GM19467 (cell line): ENCODE results near the gene PPP1R14C.

ENCODE experiments used
- ATAC-seq: cut with Tn5 transposase; IDR thresholded peaks from one replicate; pipeline ENCODE4 v1.9.1; 2021; ENCODE audit warnings: mild to moderate bottlenecking, moderate library complexity; ENCODE audit not compliant: unreplicated experiment

Gene PPP1R14C

DNA sequence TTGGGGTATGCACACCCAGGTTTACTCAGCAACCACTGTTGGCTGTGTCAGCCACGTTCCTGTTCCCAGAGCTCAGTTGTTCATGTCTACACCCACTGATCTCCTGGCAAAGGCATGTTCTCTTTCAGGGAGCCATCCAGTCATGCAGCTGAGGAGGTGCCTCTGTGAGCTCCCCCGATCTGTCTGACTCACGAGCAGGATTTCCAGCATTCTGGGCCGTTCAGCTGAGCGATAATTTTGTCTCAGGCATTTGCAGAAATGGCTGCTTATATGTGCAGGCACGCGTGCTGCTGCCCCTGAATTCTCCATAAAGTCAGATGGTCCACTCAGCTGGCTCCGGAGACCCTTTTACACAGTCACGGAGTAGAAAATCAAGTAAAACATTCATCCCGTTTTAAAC is 147.6 kb downstream of the PPP1R14C start:
- no peak for ATAC-seq

- ATAC-seq = no peak
These were observed 149.3 kb downstream of the PPP1R14C start for GRCh38 chr6:150291968-150292710.

DNA sequence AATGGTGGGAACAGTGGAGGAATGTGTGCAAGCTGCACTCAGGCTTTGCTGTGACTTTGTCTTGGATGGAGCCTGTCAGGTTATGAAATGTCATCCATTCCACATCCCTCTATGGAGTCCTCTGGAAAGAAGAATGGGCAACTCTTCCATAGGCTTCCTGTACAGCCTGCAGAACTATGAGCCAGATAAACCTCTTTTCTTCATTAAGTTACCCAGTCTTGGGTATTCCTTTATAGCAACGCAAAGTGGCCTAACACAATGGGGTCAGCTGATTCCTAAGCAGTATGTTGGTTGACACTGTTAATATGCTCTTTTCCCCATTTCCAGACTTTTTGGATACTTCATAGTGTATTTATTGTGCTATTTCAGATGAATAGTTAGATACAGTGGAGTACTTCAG is 150.2 kb downstream of the PPP1R14C start:
- no peak for ATAC-seq

- ATAC-seq = no peak
These were observed 150.8 kb downstream of the PPP1R14C start for GRCh38 chr6:150293423-150294173.

DNA sequence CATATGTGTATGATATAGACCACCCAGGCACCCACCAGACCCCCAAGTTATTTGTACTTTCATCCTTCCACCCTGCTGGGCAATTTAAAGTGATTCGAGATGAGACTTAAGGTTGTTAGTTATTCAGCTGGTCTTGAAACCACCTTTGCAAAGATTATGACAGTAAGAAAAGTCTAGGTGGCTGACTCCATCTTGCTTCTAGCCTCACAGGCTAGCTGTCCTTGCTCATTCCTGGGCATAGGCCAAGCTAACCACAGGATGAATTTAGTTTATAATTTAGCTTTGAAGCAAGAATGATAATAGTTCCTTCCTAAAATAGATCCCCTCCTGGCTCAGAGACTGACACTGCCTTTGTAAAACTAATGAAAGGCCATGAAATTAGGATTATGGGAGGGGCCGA is 154.0 kb downstream of the PPP1R14C start:
- no peak for ATAC-seq

GRCh38 chr6:150297327-150298029 is 154.6 kb downstream of the PPP1R14C start:
- ATAC-seq = no peak

- no peak for ATAC-seq
These were observed 155.2 kb downstream of the PPP1R14C start for GRCh38 chr6:150298030-150298380.

GRCh38 chr6:150298676-150299075 is 155.8 kb downstream of the PPP1R14C start:
- ATAC-seq = no peak
